Progenitor cell of endocrine pancreas (in vitro differentiated cells): ENCODE measurements around the gene OTOP1. TPM values are rescaled to one million over a fixed set of nuclear protein-coding genes. Genes with fewer than 3 reads are reported as not detected.
"Not testable (repeated sequence)": the region's sequence is repeated elsewhere in the genome, so short reads cannot be mapped to it uniquely, and the experiment has no call there.

ENCODE experiments used
- DNase-seq: peaks from one replicate; pipeline ENCODE4 v3.0.0; 2021; ENCODE audit warnings: low spot score; ENCODE audit not compliant: unreplicated experiment
- H3K27ac Mint-ChIP-seq: 2 replicates; pipeline ENCODE4 v1.8.0; 2021; ENCODE audit warnings: mild to moderate bottlenecking, moderate library complexity, mixed read lengths
- H3K27me3 Mint-ChIP-seq: 2 replicates; pipeline ENCODE4 v1.8.0; 2021; ENCODE audit warnings: mixed read lengths
- H3K36me3 Mint-ChIP-seq: 2 replicates; pipeline ENCODE4 v1.8.0; 2022; ENCODE audit warnings: mixed read lengths; ENCODE audit not compliant: insufficient read depth
- H3K4me1 Mint-ChIP-seq: 2 replicates; pipeline ENCODE4 v1.8.0; 2021; ENCODE audit warnings: low read depth, mixed read lengths
- H3K4me3 Mint-ChIP-seq: 2 replicates; pipeline ENCODE4 v1.8.0; 2021; ENCODE audit warnings: low read depth, mild to moderate bottlenecking, moderate library complexity, mixed read lengths
- H3K9me3 Mint-ChIP-seq: 2 replicates; pipeline ENCODE4 v1.8.0; 2021; ENCODE audit warnings: low read depth, mixed read lengths
- total RNA-seq: library from RNA; stranded (reverse); gene quantifications from 2 replicates; pipeline ENCODE4 v1.2.1, GENCODE V29; 2021
- TF ChIP-seq, protein P1 (sequence below): fragments of 200-600 bp; sonication (generic); IDR thresholded peaks from one replicate; pipeline ENCODE4 v1.5.0; 2021; ENCODE audit warnings: antibody characterized with exemption, mild to moderate bottlenecking; ENCODE audit not compliant: unreplicated experiment

OTOP1 gene
- total RNA-seq, 1 donor from 2014 or later: not detected

- H3K4me1 Mint-ChIP-seq: no peaks in the 10 kb centered on the region
- no peaks in the 10 kb centered on the region for H3K9me3 Mint-ChIP-seq
- H3K27me3 Mint-ChIP-seq: peaks cover 7% of the 10 kb centered on the region
- H3K36me3 Mint-ChIP-seq: no peaks in the 10 kb centered on the region
- TF ChIP-seq, protein P1, sequence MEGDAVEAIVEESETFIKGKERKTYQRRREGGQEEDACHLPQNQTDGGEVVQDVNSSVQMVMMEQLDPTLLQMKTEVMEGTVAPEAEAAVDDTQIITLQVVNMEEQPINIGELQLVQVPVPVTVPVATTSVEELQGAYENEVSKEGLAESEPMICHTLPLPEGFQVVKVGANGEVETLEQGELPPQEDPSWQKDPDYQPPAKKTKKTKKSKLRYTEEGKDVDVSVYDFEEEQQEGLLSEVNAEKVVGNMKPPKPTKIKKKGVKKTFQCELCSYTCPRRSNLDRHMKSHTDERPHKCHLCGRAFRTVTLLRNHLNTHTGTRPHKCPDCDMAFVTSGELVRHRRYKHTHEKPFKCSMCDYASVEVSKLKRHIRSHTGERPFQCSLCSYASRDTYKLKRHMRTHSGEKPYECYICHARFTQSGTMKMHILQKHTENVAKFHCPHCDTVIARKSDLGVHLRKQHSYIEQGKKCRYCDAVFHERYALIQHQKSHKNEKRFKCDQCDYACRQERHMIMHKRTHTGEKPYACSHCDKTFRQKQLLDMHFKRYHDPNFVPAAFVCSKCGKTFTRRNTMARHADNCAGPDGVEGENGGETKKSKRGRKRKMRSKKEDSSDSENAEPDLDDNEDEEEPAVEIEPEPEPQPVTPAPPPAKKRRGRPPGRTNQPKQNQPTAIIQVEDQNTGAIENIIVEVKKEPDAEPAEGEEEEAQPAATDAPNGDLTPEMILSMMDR: no peak
- no peak overlapping the region for H3K4me3 Mint-ChIP-seq
- no peak overlapping the region for H3K27ac Mint-ChIP-seq
- DNase-seq: no peak
Measured at GRCh38 chr4:4195354-4195753, 31.4 kb downstream of the OTOP1 start.

DNA sequence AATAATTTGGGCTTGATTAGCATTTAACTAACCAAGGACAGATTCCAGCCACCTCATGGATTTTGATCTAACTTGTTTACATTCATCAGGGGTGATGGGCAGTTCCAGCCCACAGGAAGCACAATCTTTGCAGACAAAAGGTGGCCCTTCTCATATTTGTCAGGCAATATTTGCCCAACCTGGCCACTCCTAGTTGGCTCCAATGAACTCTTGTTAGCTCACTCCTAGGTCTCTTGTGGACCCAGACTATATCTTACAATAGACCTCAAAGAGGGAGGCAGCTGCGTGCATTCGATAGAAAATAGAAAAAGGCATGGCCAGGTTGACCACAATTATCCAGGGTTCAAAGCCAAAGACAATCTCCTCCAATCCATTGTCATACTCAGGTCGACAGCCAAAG, 38.2 kb downstream of the OTOP1 start:
- H3K4me1 Mint-ChIP-seq, H3K9me3 Mint-ChIP-seq, H3K36me3 Mint-ChIP-seq, H3K4me3 Mint-ChIP-seq, H3K27me3 Mint-ChIP-seq, DNase-seq, H3K27ac Mint-ChIP-seq: not testable (repeated sequence)

DNA sequence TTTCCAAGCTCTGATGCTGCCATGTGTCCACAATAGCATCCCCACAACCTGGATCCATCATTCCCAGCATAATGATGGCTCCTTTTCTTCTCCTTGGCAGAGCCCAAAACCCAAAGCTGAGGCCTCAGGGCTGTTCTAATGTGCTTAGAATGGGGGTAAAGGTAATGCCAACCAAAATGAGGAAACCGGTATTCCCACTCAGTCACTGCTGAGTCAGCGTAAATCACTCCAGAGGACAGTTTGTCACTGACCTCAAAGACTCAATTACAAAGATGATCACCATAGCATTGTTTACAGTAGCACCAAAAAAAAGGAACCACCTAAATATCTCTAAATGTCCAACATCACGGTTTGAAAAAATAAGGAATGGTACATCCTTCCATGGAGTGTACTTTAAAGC, 41.2 kb downstream of the OTOP1 start:
- H3K27me3 Mint-ChIP-seq: peaks cover 8% of the 10 kb centered on the region
- TF ChIP-seq, protein P1: no peak
- DNase-seq: no peak
- no peaks in the 10 kb centered on the region for H3K36me3 Mint-ChIP-seq
- H3K9me3 Mint-ChIP-seq: no peaks in the 10 kb centered on the region
- H3K27ac Mint-ChIP-seq: no peak overlapping the region
- H3K4me1 Mint-ChIP-seq: peaks cover 12% of the 10 kb centered on the region
- H3K4me3 Mint-ChIP-seq: no peak overlapping the region

DNA sequence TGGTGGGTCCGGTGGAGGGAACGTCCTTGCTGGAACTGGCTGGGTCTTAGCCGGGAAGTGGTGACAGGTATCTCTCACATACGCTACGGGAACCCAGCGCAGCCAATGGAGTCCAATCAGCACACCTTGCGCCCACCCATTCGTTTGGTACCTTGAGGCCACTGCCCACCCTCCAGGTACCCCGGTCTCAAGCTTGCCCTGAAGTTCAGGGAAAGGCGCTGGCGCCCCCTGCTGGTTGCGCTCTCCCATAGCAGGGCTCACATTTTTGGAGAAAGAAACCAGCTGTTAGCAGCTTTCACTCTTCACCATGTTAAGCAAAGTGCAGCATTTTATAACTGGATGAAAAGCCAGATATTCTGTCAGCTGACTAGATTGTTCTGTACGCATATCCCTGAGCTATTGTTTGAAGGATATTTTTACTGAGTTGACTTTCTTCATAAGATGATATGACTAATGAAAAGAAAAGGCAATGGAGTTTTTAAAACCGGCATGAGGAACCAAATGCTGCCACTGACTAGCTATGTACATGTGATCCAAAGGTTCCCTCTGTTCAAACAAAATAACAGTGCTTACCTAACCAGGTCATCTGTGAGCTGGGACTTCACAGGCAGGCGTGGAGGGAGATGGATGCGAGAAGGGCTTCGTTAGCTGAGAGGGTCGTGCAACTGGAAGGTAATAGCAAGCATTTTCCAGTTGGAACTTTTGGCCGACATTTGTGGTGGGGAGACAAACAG, 43.7 kb downstream of the OTOP1 start:
- no peaks in the 10 kb centered on the region for H3K9me3 Mint-ChIP-seq
- H3K4me1 Mint-ChIP-seq: peaks cover 2% of the 10 kb centered on the region
- H3K27me3 Mint-ChIP-seq: peaks cover 8% of the 10 kb centered on the region
- DNase-seq: peak; percentile 28
- H3K36me3 Mint-ChIP-seq: no peaks in the 10 kb centered on the region
- TF ChIP-seq, protein P1: peak; percentile 91
- no peak overlapping the region for H3K4me3 Mint-ChIP-seq
- H3K27ac Mint-ChIP-seq: no peak overlapping the region

DNA sequence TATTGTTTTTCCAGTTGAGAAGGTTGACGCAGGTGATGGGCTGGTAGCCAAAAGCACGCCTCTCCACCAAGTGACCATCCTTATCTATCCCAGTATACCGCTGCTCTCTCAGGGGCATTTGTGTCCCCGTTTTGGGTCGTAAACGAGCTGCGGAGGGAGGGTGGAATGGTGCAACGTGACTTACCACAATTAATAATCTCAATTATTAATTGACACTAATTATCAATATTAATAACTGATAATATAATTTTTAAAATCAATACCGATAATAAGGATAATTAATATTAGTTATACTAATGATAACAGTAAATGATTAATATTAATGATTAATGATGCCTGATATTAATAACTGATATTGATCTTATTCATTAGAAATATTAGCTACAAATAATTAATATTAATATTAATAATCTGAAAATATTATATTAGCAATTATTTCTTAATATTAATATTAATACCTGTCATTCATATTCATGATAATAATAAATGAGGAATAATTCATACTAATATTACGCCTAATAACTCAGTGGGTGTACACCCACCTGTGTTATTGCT, 56.1 kb downstream of the OTOP1 start:
- no peaks in the 10 kb centered on the region for H3K36me3 Mint-ChIP-seq
- no peak overlapping the region for H3K27ac Mint-ChIP-seq

GRCh38 chr4:4167981-4168780, 58.5 kb downstream of the OTOP1 start:
- H3K27ac Mint-ChIP-seq, H3K4me3 Mint-ChIP-seq, H3K27me3 Mint-ChIP-seq, H3K36me3 Mint-ChIP-seq, DNase-seq, H3K9me3 Mint-ChIP-seq: not testable (repeated sequence)
- peaks cover 13% of the 10 kb centered on the region for H3K4me1 Mint-ChIP-seq

More for the DNA sequence above, 56.1 kb downstream of the OTOP1 start:
- no peak for DNase-seq
- H3K9me3 Mint-ChIP-seq: no peaks in the 10 kb centered on the region
- peaks cover 15% of the 10 kb centered on the region for H3K27me3 Mint-ChIP-seq
- TF ChIP-seq, protein P1: no peak
- peaks cover 4% of the 10 kb centered on the region for H3K4me1 Mint-ChIP-seq
- no peak overlapping the region for H3K4me3 Mint-ChIP-seq

DNA sequence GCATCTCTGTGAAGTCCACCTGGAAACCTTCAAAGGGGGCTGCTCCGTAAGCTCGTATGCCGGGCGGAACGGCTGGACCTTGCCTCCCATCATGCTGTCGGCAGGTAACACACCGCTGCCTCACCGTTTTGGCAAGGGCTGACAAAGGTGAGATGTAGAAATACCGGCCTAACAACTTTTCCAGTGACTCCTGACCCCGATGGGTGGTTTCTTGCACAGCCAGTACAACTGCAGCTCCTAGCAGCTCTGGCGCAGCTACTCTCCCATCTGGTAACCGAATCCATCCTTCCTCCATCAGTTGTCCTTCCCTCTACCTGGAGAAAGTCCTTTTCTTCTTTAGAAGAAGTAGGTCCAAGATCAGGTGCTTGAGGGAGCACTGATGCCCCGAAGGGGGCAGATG, 59.7 kb downstream of the OTOP1 start:
- not testable (repeated sequence) for H3K9me3 Mint-ChIP-seq, H3K27me3 Mint-ChIP-seq, H3K4me3 Mint-ChIP-seq, H3K27ac Mint-ChIP-seq, H3K36me3 Mint-ChIP-seq, DNase-seq
- peaks cover 18% of the 10 kb centered on the region for H3K4me1 Mint-ChIP-seq

DNA sequence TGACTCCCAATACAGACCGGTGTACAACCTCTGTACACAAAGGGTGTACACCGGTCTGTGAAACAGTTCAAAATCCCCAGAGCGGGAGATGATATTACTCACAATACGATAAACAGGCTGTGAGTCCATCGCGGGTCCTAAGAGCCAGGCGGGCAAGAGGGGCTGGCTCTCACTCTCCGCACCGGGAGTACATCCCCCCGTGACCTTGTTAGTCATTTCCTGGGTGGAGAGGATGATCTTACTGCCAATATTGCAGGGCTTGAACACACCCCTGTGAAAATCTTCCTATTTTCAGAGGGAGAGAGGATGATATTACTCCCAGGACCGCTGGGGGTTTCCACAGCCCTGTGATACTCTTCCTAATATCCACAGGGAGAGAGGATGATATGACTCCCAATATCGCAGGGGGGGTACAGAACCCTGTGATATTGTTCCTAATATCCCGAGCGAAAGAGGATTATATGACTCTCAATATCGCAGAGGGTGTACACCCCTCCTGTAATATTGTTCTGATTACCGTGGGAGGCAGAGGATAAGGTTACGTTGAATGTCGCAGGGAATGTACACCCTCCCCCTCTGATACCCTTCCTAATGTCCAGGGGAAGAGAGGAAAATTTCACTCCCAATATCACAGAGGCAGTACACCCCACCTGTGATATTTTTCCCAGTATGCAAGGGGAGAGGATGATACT, 60.9 kb downstream of the OTOP1 start:
- not testable (repeated sequence) for DNase-seq, H3K27ac Mint-ChIP-seq, H3K4me3 Mint-ChIP-seq, H3K9me3 Mint-ChIP-seq, H3K36me3 Mint-ChIP-seq, H3K27me3 Mint-ChIP-seq
- H3K4me1 Mint-ChIP-seq: peaks cover 18% of the 10 kb centered on the region
